H9 (cell line): ENCODE data around the gene ADISSP. TPM values are rescaled to one million over a fixed set of nuclear protein-coding genes. Genes with fewer than 3 reads are reported as not detected.

Source experiments
- DNase-seq: peaks from one replicate; pipeline ENCODE4 v3.0.0-alpha.2; 2017
- H2AFZ ChIP-seq: one replicate; pipeline ENCODE4 v1.6.1; 2013; ENCODE audit warnings: mild to moderate bottlenecking, low read length, control low read depth, moderate library complexity
- H2AK5ac ChIP-seq: 2 replicates; pipeline ENCODE4 v1.6.1; 2013; ENCODE audit warnings: low read length, control low read depth, mixed read lengths; ENCODE audit not compliant: insufficient read length
- H2BK120ac ChIP-seq: one replicate; pipeline ENCODE4 v1.6.1; 2013; ENCODE audit warnings: low read depth, mild to moderate bottlenecking, low read length, control low read depth, inconsistent platforms; ENCODE audit not compliant: poor library complexity, severe bottlenecking
- H2BK12ac ChIP-seq: 2 replicates; pipeline ENCODE4 v1.6.1; 2013; ENCODE audit warnings: low read length, control low read depth, mixed read lengths, low read depth; ENCODE audit not compliant: insufficient read length
- H2BK15ac ChIP-seq: 2 replicates; pipeline ENCODE4 v1.6.1; 2013; ENCODE audit warnings: low read depth, low read length, control low read depth
- H2BK20ac ChIP-seq: one replicate; pipeline ENCODE4 v1.6.1; 2013; ENCODE audit warnings: low read depth, mild to moderate bottlenecking, low read length, control low read depth, inconsistent platforms; ENCODE audit not compliant: poor library complexity, severe bottlenecking
- H2BK5ac ChIP-seq: 2 replicates; pipeline ENCODE4 v1.6.1; 2013; ENCODE audit warnings: low read length, control low read depth, mixed read lengths; ENCODE audit not compliant: insufficient read length
- H3K14ac ChIP-seq: 2 replicates; pipeline ENCODE4 v1.6.1; 2013; ENCODE audit warnings: low read length, control low read depth; ENCODE audit not compliant: insufficient read depth
- H3K18ac ChIP-seq: 2 replicates; pipeline ENCODE4 v1.6.1; 2013; ENCODE audit warnings: low read depth, mild to moderate bottlenecking, mixed read lengths, low read length, control low read depth; ENCODE audit not compliant: insufficient read length
- H3K23ac ChIP-seq: 2 replicates; pipeline ENCODE4 v1.6.1; 2013; ENCODE audit warnings: low read length, control low read depth, mixed read lengths, low read depth; ENCODE audit not compliant: insufficient read length
- H3K23me2 ChIP-seq: 2 replicates; pipeline ENCODE4 v1.6.1; 2013; ENCODE audit warnings: low read depth, mild to moderate bottlenecking, mixed read lengths, low read length, control low read depth; ENCODE audit not compliant: insufficient read length, poor library complexity, severe bottlenecking
- H3K27ac ChIP-seq: 2 replicates; pipeline ENCODE4 v1.5.1; 2013; ENCODE audit warnings: low read length, control low read depth, mixed read lengths, low read depth; ENCODE audit not compliant: insufficient read length
- H3K27me3 ChIP-seq: 2 replicates; pipeline ENCODE4 v1.6.1; 2013; ENCODE audit warnings: low read length, control low read depth, inconsistent platforms; ENCODE audit not compliant: insufficient read depth
- H3K4ac ChIP-seq: 2 replicates; pipeline ENCODE4 v1.6.1; 2013; ENCODE audit warnings: low read depth, mild to moderate bottlenecking, control low read depth, inconsistent platforms, low read length, moderate library complexity
- H3K4me1 ChIP-seq: 2 replicates; pipeline ENCODE4 v1.6.1; 2013; ENCODE audit warnings: low read length, control low read depth, inconsistent platforms; ENCODE audit not compliant: insufficient read depth
- H3K4me2 ChIP-seq: 2 replicates; pipeline ENCODE4 v1.6.1; 2013; ENCODE audit warnings: low read length, control low read depth, mixed read lengths; ENCODE audit not compliant: insufficient read length, insufficient read depth
- H3K56ac ChIP-seq: 2 replicates; pipeline ENCODE4 v1.6.1; 2013; ENCODE audit warnings: low read depth, mild to moderate bottlenecking, mixed read lengths, low read length, control low read depth; ENCODE audit not compliant: insufficient read length
- H3K79me1 ChIP-seq: 2 replicates; pipeline ENCODE4 v1.6.1; 2013; ENCODE audit warnings: low read depth, mild to moderate bottlenecking, moderate library complexity, low read length, control low read depth, inconsistent platforms; ENCODE audit not compliant: insufficient read depth, poor library complexity, severe bottlenecking
- H3K79me2 ChIP-seq: 2 replicates; pipeline ENCODE4 v1.6.1; 2013; ENCODE audit warnings: low read length, control low read depth, inconsistent platforms; ENCODE audit not compliant: insufficient read depth
- H3K9ac ChIP-seq: 2 replicates; pipeline ENCODE4 v1.6.1; 2013; ENCODE audit warnings: low read length, control low read depth, mixed read lengths; ENCODE audit not compliant: insufficient read length; ENCODE audit errors: extremely low read depth
- H3K9me3 ChIP-seq: one replicate; pipeline ENCODE4 v1.6.1; 2013; ENCODE audit warnings: low read depth, low read length, inconsistent platforms; ENCODE audit not compliant: control insufficient read depth
- H3T11ph ChIP-seq: one replicate; pipeline ENCODE4 v1.6.1; 2013; ENCODE audit warnings: mild to moderate bottlenecking, low read length, control low read depth, inconsistent platforms
- H4K20me1 ChIP-seq: one replicate; pipeline ENCODE4 v1.6.1; 2013; ENCODE audit not compliant: control insufficient read depth, insufficient read length, insufficient read depth
- H4K5ac ChIP-seq: 2 replicates; pipeline ENCODE4 v1.6.1; 2013; ENCODE audit warnings: low read depth, mild to moderate bottlenecking, mixed read lengths, low read length, control low read depth; ENCODE audit not compliant: insufficient read length
- H4K8ac ChIP-seq: replicated peaks from 2 replicates; pipeline ENCODE4 v1.6.1; 2013; ENCODE audit warnings: low read length, control low read depth, mixed read lengths, low read depth; ENCODE audit not compliant: insufficient read length
- H4K91ac ChIP-seq: 2 replicates; pipeline ENCODE4 v1.6.1; 2013; ENCODE audit warnings: low read depth, mild to moderate bottlenecking, moderate library complexity, mixed read lengths, low read length, control low read depth; ENCODE audit not compliant: insufficient read length
- H3K27ac Mint-ChIP-seq, 3 experiments: 2 replicates in 2 of 3; 3 replicates in 1 of 3; pipeline ENCODE4 v1.8.0; 2020 to 2021; ENCODE audit warnings: mixed read lengths in 3 of 3, mild to moderate bottlenecking in 1 of 3, moderate library complexity in 1 of 3
- H3K27me3 Mint-ChIP-seq: 2 replicates; pipeline ENCODE4 v1.8.0; 2021; ENCODE audit warnings: low read depth, mild to moderate bottlenecking, moderate library complexity, mixed read lengths
- H3K36me3 Mint-ChIP-seq, 3 experiments: 2 replicates in 2 of 3; 3 replicates in 1 of 3; pipeline ENCODE4 v1.8.0; 2020 to 2021; ENCODE audit warnings: low read depth in 3 of 3, mixed read lengths in 3 of 3; ENCODE audit not compliant: insufficient read depth in 1 of 3
- H3K4me1 Mint-ChIP-seq, 2 experiments: 2 replicates each; pipeline ENCODE4 v1.8.0; 2020; ENCODE audit warnings: mixed read lengths in 2 of 2
- H3K4me3 Mint-ChIP-seq, 2 experiments: 2 replicates in 1 of 2; 3 replicates in 1 of 2; pipeline ENCODE4 v1.8.0; 2020 to 2021; ENCODE audit warnings: mild to moderate bottlenecking in 2 of 2, mixed read lengths in 2 of 2, moderate library complexity in 1 of 2
- H3K9me3 Mint-ChIP-seq, 2 experiments: 2 replicates in 1 of 2; 3 replicates in 1 of 2; pipeline ENCODE4 v1.8.0; 2020; ENCODE audit warnings: mild to moderate bottlenecking in 2 of 2, mixed read lengths in 2 of 2, moderate library complexity in 1 of 2
- CTCF ChIP-seq: fragments of 200-600 bp; sonication (generic); conservative IDR thresholded peaks from 3 replicates; pipeline ENCODE4 v1.8.0; 2021; ENCODE audit warnings: antibody characterized with exemption, mild to moderate bottlenecking
- WGBS: extraction: QIAGEN DNeasy Blood & Tissue Kit; methylation state at CpG from one replicate; pipeline ENCODE4 v1.1.7; 2013; ENCODE audit warnings: missing lambda C conversion rate, low lambda C conversion rate, mixed read lengths; ENCODE audit not compliant: insufficient read length; ENCODE audit errors: extremely low coverage; 5-methylcytosine and 5-hydroxymethylcytosine counted together
- total RNA-seq: library from RNA; stranded (reverse); gene quantifications from 2 replicates; pipeline ENCODE4 v1.2.1, GENCODE V29; 2021

The ADISSP gene
- total RNA-seq, 1 experiment from 2014 or later: 80.9 TPM

DNA sequence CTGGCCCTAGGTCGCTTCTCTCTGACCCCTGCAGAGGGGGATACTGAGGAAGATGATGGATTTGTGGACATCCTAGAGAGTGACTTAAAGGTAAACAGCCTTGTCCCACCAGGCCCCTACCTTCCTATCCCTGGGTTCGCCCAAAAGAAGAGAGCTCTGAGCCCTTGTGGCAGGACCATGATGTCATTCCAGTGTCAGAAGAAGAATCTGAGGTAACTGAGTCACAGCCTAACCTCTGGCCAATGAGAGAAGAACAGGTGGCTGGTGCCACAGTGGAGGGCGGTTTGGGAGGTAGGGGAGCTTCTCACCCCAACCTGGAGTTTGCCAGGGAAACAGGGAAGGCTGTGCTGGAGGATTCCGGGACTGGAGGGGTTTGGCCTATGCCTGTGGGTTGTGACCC lies 33.7 kb upstream of the ADISSP start:
- Histone ChIP-seq H2BK5ac (no peak overlapping the region), H4K91ac (no peak overlapping the region), H3K9ac (no peak overlapping the region), H3K18ac (no peak overlapping the region), H2BK120ac (no peak overlapping the region), H3K4ac (no peak overlapping the region), H2AFZ (no peak overlapping the region), H2BK12ac (no peak overlapping the region), H4K8ac (no peak overlapping the region), H3K79me2 (no peaks in the 10 kb centered on the region), H3K27ac (no peak overlapping the region), H4K5ac (no peak overlapping the region), H3K9me3 (no peaks in the 10 kb centered on the region), H2AK5ac (no peak overlapping the region), H4K20me1 (no peaks in the 10 kb centered on the region), H2BK15ac (no peak overlapping the region), H3K23me2 (peaks cover 14% of the 10 kb centered on the region), H3K14ac (no peak overlapping the region), H3K4me2 (no peak overlapping the region), H3K4me1 (no peaks in the 10 kb centered on the region; the same call in 1 of the 2 replicates), H2BK20ac (no peak overlapping the region), H3K27me3 (no peaks in the 10 kb centered on the region), H3K56ac (no peak overlapping the region), H3K23ac (no peak overlapping the region), H3K79me1 (no peaks in the 10 kb centered on the region), H3T11ph (no peak overlapping the region)
- TF ChIP-seq CTCF: no peak
- WGBS: no CpG with 5 or more reads among the region's 4 CpGs
- H3K27me3 Mint-ChIP-seq: peaks cover 7% of the 10 kb centered on the region; the same call in 1 of the 2 replicates
- H3K4me3 Mint-ChIP-seq: no peak overlapping the region
- H3K27ac Mint-ChIP-seq: no peak overlapping the region
- H3K36me3 Mint-ChIP-seq: peaks cover 32 to 54% (median 49%) of the 10 kb centered on the region in 3 experiments
- H3K9me3 Mint-ChIP-seq: no peaks in the 10 kb centered on the region
- H3K4me1 Mint-ChIP-seq: peaks cover 42 to 56% of the 10 kb centered on the region in 2 experiments
- no peak for DNase-seq
